ENCODE results near the gene RTN4R. TPM values are rescaled to one million over a fixed set of nuclear protein-coding genes. Genes with fewer than 3 reads are reported as not detected.
"Not testable (repeated sequence)": the region's sequence is repeated elsewhere in the genome, so short reads cannot be mapped to it uniquely, and the experiment has no call there.

The RTN4R gene
- total RNA-seq, 1 experiment from 2014 or later: 9.6 TPM

DNA sequence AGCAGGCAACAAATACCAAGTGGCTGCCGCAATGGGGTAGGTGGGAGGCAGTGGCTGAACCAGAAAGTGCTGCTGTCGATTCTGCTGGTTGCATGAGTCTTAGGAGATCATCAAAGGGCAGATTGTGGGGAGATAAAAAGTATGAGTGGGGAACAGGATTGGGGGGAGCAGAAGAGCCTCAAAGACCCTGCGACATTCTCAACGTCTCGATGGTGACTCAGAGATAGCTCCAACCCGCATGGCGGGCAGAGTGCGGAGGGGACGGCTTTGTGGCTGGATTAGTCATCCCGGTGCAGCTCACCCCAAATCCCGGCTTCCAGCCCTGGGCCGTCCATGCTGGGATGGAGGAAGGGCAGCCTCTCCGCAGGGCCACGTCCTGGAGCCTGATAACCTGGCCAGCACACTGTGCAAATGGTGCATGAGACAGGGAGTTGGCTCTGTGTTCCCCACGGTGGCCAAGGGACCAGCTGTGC, 11.6 kb upstream of the RTN4R start:
- Histone ChIP-seq H3K36me3 (ENCODE audit: insufficient read depth, low read length, poor library complexity, severe bottlenecking) (no peaks in the 10 kb centered on the region), H3K9me3 (ENCODE audit: low read depth, low read length, poor library complexity, severe bottlenecking) (no peaks in the 10 kb centered on the region), H3K27ac (ENCODE audit: low read depth, low read length, poor library complexity, severe bottlenecking) (no peak overlapping the region), H3K4me3 (ENCODE audit: low read depth, low read length, poor library complexity, severe bottlenecking) (no peak overlapping the region), H3K4me1 (ENCODE audit: insufficient read depth, low read length, poor library complexity, severe bottlenecking) (no peaks in the 10 kb centered on the region), H3K27me3 (replicated peaks; ENCODE audit: insufficient read depth, low read depth, low read length, poor library complexity) (no peaks in the 10 kb centered on the region)
- ChIA-PET CTCF (no interaction called here), POLR2A (ENCODE audit: low non-redundant PET) (no interaction called here)
- no TSS peak for BruUV-seq (replicated peaks)
- intact Hi-C loops (cut with micrococcal nuclease; ENCODE audit: unreplicated experiment): no loop called here
- TF ChIP-seq, protein P1, sequence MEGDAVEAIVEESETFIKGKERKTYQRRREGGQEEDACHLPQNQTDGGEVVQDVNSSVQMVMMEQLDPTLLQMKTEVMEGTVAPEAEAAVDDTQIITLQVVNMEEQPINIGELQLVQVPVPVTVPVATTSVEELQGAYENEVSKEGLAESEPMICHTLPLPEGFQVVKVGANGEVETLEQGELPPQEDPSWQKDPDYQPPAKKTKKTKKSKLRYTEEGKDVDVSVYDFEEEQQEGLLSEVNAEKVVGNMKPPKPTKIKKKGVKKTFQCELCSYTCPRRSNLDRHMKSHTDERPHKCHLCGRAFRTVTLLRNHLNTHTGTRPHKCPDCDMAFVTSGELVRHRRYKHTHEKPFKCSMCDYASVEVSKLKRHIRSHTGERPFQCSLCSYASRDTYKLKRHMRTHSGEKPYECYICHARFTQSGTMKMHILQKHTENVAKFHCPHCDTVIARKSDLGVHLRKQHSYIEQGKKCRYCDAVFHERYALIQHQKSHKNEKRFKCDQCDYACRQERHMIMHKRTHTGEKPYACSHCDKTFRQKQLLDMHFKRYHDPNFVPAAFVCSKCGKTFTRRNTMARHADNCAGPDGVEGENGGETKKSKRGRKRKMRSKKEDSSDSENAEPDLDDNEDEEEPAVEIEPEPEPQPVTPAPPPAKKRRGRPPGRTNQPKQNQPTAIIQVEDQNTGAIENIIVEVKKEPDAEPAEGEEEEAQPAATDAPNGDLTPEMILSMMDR (conservative IDR thresholded peaks at IDR 0.05; ENCODE audit: low read depth, low read length): no peak
- no peak for TF ChIP-seq EZH2 (IDR thresholded peaks at IDR 0.05; ENCODE audit: borderline replicate concordance, low read depth, low read length, poor library complexity, severe bottlenecking)
- no peak for DNase-seq (ENCODE audit: low spot score)

GRCh38 chr22:20278726-20279490, 10.8 kb upstream of the RTN4R start:
- H3K27ac ChIP-seq (ENCODE audit: low read depth, low read length, poor library complexity, severe bottlenecking); DNase-seq (ENCODE audit: low spot score); H3K4me3 ChIP-seq (ENCODE audit: low read depth, low read length, poor library complexity, severe bottlenecking); POLR2A ChIA-PET (ENCODE audit: low non-redundant PET); BruUV-seq (replicated peaks); intact Hi-C loops (cut with micrococcal nuclease; ENCODE audit: unreplicated experiment); H3K36me3 ChIP-seq (ENCODE audit: insufficient read depth, low read length, poor library complexity, severe bottlenecking); H3K4me1 ChIP-seq (ENCODE audit: insufficient read depth, low read length, poor library complexity, severe bottlenecking); CTCF ChIA-PET; H3K27me3 ChIP-seq (replicated peaks; ENCODE audit: insufficient read depth, low read depth, low read length, poor library complexity); H3K9me3 ChIP-seq (ENCODE audit: low read depth, low read length, poor library complexity, severe bottlenecking): not testable (repeated sequence)

DNA sequence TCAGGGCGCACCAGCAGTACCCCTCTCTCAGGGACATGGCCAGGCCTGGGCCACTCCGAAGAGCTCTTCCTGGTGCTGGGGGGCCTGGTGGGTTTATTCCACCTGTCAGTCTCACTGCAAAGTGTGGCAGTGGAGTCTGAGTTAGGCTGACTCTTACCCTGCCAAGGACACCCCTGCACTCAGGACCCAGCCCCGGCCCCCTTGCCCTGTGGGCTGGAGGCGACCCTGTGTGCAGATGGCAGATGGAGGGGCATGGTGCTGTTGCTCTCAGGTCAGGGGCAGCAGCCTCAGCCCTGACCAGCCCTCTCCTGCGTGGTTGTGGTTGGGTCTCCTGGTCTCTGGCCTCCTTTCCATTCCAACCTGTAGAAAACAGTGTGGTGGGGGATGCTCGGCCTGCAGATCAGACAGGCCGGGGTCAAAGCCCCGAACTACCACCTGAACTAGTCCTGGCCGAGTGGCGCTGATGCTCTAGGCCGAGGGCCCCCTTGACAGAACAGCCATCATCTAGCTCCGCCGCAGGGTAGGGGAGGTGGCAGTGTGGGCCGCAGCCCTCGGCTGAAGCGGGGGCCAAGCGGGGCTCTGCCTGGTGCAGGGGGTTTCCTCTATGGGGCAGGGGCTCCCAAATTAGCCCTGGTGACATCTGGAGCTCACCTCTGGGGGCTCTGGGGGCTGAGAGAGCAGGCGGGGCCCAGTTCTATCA, 10.0 kb upstream of the RTN4R start:
- H3K27me3 ChIP-seq (replicated peaks; ENCODE audit: insufficient read depth, low read depth, low read length, poor library complexity); BruUV-seq (replicated peaks); intact Hi-C loops (cut with micrococcal nuclease; ENCODE audit: unreplicated experiment); H3K36me3 ChIP-seq (ENCODE audit: insufficient read depth, low read length, poor library complexity, severe bottlenecking); H3K9me3 ChIP-seq (ENCODE audit: low read depth, low read length, poor library complexity, severe bottlenecking); H3K27ac ChIP-seq (ENCODE audit: low read depth, low read length, poor library complexity, severe bottlenecking); POLR2A ChIA-PET (ENCODE audit: low non-redundant PET); CTCF ChIA-PET; DNase-seq (ENCODE audit: low spot score); H3K4me3 ChIP-seq (ENCODE audit: low read depth, low read length, poor library complexity, severe bottlenecking); H3K4me1 ChIP-seq (ENCODE audit: insufficient read depth, low read length, poor library complexity, severe bottlenecking): not testable (repeated sequence)

DNA sequence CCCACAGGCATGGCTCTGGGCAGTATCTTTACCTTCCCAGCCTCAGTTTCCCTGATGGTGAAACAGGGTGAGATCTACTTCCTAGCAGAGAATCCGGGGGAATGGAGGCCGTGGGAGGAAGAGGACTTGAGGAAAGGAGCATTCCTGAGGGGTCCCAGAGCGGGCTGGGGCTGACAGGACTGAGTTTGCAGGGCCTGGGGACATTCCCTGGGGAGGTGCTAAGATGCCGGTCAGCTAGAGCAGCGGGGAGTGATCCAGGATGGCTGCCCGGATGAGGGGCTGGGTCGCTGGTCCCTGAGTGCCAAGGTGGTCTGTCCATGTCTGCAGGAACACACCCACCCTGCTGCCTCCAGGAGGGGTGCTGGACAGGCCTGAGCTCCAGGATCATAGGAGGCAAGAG, 8.3 kb upstream of the RTN4R start:
- intact Hi-C loops (cut with micrococcal nuclease; ENCODE audit: unreplicated experiment): no loop called here
- H3K9me3 ChIP-seq (ENCODE audit: low read depth, low read length, poor library complexity, severe bottlenecking): no peaks in the 10 kb centered on the region
- H3K27ac ChIP-seq (ENCODE audit: low read depth, low read length, poor library complexity, severe bottlenecking): no peak overlapping the region
- ChIA-PET POLR2A (ENCODE audit: low non-redundant PET) (no interaction called here), CTCF (no interaction called here)
- TF ChIP-seq EZH2 (IDR thresholded peaks at IDR 0.05; ENCODE audit: borderline replicate concordance, low read depth, low read length, poor library complexity, severe bottlenecking): no peak
- TF ChIP-seq, protein P1 (conservative IDR thresholded peaks at IDR 0.05; ENCODE audit: low read depth, low read length): no peak
- H3K4me1 ChIP-seq (ENCODE audit: insufficient read depth, low read length, poor library complexity, severe bottlenecking): no peaks in the 10 kb centered on the region
- H3K27me3 ChIP-seq (replicated peaks; ENCODE audit: insufficient read depth, low read depth, low read length, poor library complexity): no peaks in the 10 kb centered on the region
- H3K36me3 ChIP-seq (ENCODE audit: insufficient read depth, low read length, poor library complexity, severe bottlenecking): no peaks in the 10 kb centered on the region
- no peak for DNase-seq (ENCODE audit: low spot score)
- BruUV-seq (replicated peaks): no TSS peak
- no peak overlapping the region for H3K4me3 ChIP-seq (ENCODE audit: low read depth, low read length, poor library complexity, severe bottlenecking)

Measured in A673 (cell line).